GM12865 (cell line): Measurements from ENCODE around the gene ROPN1B.
"Not testable (repeated sequence)": the region's sequence is repeated elsewhere in the genome, so short reads cannot be mapped to it uniquely, and the experiment has no call there.

Source experiments
- DNase-seq: peaks from one replicate; pipeline ENCODE4 v3.0.0; 2010; ENCODE audit warnings: low read depth
- H3K4me3 ChIP-seq: 2 replicates; pipeline ENCODE4 v1.5.1; 2011; ENCODE audit warnings: mild to moderate bottlenecking, low read depth, low read length, control low read depth
- CTCF ChIP-seq: IDR thresholded peaks from 2 replicates; pipeline ENCODE4 v1.5.1; 2011; ENCODE audit warnings: low read length, control low read depth, low read depth, inconsistent platforms; ENCODE audit not compliant: insufficient read depth; ENCODE audit errors: missing control alignments

The ROPN1B gene

GRCh38 chr3:125960066-125960424 lies 8.9 kb upstream of the ROPN1B start:
- TF ChIP-seq CTCF, result no peak
- H3K4me3 ChIP-seq, result no peak overlapping the region
- no peak for DNase-seq

DNA sequence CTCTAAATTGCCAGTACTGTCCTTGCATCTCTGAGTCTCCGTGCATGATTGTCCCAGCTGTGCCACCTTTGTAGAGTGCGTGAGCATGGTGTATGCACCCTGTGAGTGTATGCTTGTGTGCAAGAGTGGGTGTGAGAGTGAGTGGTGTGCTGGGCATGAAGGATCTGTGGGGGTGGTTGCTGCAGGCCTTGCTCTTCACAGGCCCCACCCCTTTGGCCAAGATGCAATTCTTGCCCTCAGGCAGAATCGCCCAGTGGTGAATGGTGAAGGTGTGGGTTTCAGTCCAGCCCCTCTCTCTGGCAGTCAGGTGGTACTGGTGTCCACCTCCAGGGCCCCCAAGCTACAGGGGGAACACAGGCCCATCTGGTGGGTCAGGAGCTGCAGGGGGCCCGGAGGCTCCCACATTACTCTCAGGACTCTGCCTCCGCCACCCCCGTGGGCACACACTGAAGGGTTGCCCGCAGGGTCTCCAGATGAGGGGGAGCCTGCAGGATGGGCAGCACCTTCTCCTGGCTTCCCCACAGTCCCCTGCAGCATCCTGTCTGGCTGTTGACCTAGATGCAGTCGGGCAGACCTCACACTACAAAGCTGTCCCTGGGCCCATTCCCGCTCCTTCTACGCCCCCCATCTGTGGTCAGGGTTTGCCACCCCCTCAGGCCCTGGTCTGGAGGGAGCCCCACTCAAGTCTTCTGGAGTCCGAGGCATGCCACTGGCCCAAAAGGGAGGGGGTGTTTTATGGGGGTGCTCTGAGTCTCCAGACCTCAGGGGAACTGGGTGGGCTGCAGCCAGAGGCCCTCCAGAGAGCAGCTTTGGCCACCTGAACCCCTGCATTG lies 8.3 kb upstream of the ROPN1B start:
- H3K4me3 ChIP-seq, result no peak overlapping the region
- no peak for TF ChIP-seq CTCF
- no peak for DNase-seq

GRCh38 chr3:125961289-125961589 lies 7.7 kb upstream of the ROPN1B start:
- no peak for DNase-seq
- no peak for TF ChIP-seq CTCF
- H3K4me3 ChIP-seq, result no peak overlapping the region

- not testable (repeated sequence) for DNase-seq, H3K4me3 ChIP-seq
Observed at GRCh38 chr3:125963834-125964233, 5.1 kb upstream of the ROPN1B start.

- H3K4me3 ChIP-seq, result no peak overlapping the region
- DNase-seq, result no peak
- no peak for TF ChIP-seq CTCF
Observed at GRCh38 chr3:125965505-125965904, 3.5 kb upstream of the ROPN1B start.

DNA sequence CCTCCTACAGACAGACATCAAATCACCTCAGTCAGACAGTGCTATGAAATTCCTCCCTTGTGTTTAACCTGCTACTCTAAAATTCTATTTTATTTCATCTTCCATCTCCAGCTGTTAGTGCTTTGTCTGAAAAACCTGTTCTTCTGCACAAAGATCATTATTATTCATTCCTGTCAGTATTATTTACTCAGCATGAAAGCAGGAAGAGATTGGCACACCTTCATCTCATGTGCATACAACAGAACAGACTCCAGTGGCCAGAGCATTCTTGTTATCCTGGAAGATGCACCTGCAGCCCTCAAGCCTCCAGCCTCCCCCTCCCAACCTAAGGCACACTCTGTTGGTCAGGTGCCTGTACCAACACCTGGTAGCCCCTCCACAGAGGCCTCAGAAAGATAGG lies 1.8 kb upstream of the ROPN1B start:
- DNase-seq, result no peak
- H3K4me3 ChIP-seq, result no peak overlapping the region
- TF ChIP-seq CTCF, result no peak

DNA sequence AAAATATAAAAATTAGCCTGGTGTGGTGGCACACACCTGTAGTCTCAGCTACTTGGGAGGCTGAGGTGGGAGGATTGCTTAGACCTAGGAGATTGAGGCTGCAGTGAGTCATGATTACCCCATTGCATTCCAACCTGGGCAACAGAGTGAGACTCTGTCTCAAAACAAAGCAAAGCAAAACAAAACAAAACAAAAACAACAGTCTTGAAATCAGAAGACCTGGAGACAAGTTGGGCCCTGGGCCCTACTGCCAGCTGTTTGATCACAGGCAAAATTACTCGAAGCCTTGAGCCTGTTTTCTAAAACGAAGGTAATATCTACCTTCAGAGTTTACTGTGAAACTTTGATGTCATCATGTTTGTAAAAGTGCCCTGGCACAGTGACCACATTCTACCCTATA lies 857 bp upstream of the ROPN1B start:
- H3K4me3 ChIP-seq, DNase-seq: not testable (repeated sequence)
